ENCODE measurements around the gene CFL1.
A peak's percentile ranks its signal among the peaks of the same experiment; 100 is the strongest.
"Not testable (repeated sequence)": the region's sequence is repeated elsewhere in the genome, so short reads cannot be mapped to it uniquely, and the experiment has no call there.

CFL1 gene

GRCh38 chr11:65856689-65857499 is 1.1 kb downstream of the CFL1 start:
- DNase-seq (ENCODE audit: low spot score) = peak; percentile 66

- no peak for DNase-seq (ENCODE audit: low spot score)
Measured at GRCh38 chr11:65855927-65856363, 2.0 kb downstream of the CFL1 start.

GRCh38 chr11:65854852-65855837 is 2.8 kb downstream of the CFL1 start:
- DNase-seq (ENCODE audit: low spot score) = no peak

- DNase-seq (ENCODE audit: low spot score) = no peak
Measured at GRCh38 chr11:65854161-65854592, 3.8 kb downstream of the CFL1 start.

- no peak for DNase-seq (ENCODE audit: low spot score)
Measured at GRCh38 chr11:65853246-65853979, 4.6 kb downstream of the CFL1 start.

- DNase-seq (ENCODE audit: low spot score) = no peak
Measured at GRCh38 chr11:65852508-65853245, 5.3 kb downstream of the CFL1 start.

- no peak for DNase-seq (ENCODE audit: low spot score)
Measured at GRCh38 chr11:65851811-65852507, 6.0 kb downstream of the CFL1 start.

GRCh38 chr11:65851083-65851579 is 6.8 kb downstream of the CFL1 start:
- no peak for DNase-seq (ENCODE audit: low spot score)

GRCh38 chr11:65850217-65851082 is 7.5 kb downstream of the CFL1 start:
- DNase-seq (ENCODE audit: low spot score) = no peak

GRCh38 chr11:65849771-65850216 is 8.2 kb downstream of the CFL1 start:
- no peak for DNase-seq (ENCODE audit: low spot score)

GRCh38 chr11:65849366-65849765 is 8.6 kb downstream of the CFL1 start:
- DNase-seq (ENCODE audit: low spot score) = no peak

GRCh38 chr11:65848693-65849092 is 9.3 kb downstream of the CFL1 start:
- not testable (repeated sequence) for DNase-seq (ENCODE audit: low spot score)

GRCh38 chr11:65847746-65848145 is 10.2 kb downstream of the CFL1 start:
- no peak for DNase-seq (ENCODE audit: low spot score)

GRCh38 chr11:65844231-65844872 is 13.6 kb downstream of the CFL1 start:
- no peak for DNase-seq (ENCODE audit: low spot score)

- DNase-seq (ENCODE audit: low spot score) = no peak
Measured at GRCh38 chr11:65843811-65844210, 14.2 kb downstream of the CFL1 start.

- DNase-seq (ENCODE audit: low spot score) = no peak
Measured at GRCh38 chr11:65842144-65842543, 15.8 kb downstream of the CFL1 start.

GRCh38 chr11:65834202-65834601 is 23.8 kb downstream of the CFL1 start:
- DNase-seq (ENCODE audit: low spot score) = no peak

GRCh38 chr11:65833297-65834030 is 24.5 kb downstream of the CFL1 start, which contains the start of gene SNX32:
TSS of gene SNX32 (plus strand) at chr11:65833963. CDS start at chr11:65834066, 103 bp downstream.
- no peak for DNase-seq (ENCODE audit: low spot score)

Data from SW480 (cell line).